ENCODE data around the gene MMP26.
"Not testable (repeated sequence)": the region's sequence is repeated elsewhere in the genome, so short reads cannot be mapped to it uniquely, and the experiment has no call there.

MMP26 gene

GRCh38 chr11:4713241-4713640 lies 8.7 kb downstream of the MMP26 start:
- TF ChIP-seq CTCF (IDR thresholded peaks at IDR 0.05; ENCODE audit: low read depth, low read length, missing control alignments): no peak
- DNase-seq (ENCODE audit: low read depth): no peak
- no peak overlapping the region for H3K4me3 ChIP-seq (ENCODE audit: low read depth, low read length)

- TF ChIP-seq CTCF (IDR thresholded peaks at IDR 0.05; ENCODE audit: low read depth, low read length, missing control alignments): no peak
- H3K4me3 ChIP-seq (ENCODE audit: low read depth, low read length): no peak overlapping the region
These were observed 9.7 kb downstream of the MMP26 start for GRCh38 chr11:4714300-4714699.

GRCh38 chr11:4722616-4723534 lies 18.3 kb downstream of the MMP26 start:
- H3K4me3 ChIP-seq (ENCODE audit: low read depth, low read length); DNase-seq (ENCODE audit: low read depth): not testable (repeated sequence)
- TF ChIP-seq CTCF (IDR thresholded peaks at IDR 0.05; ENCODE audit: low read depth, low read length, missing control alignments): peak; percentile 33

More at GRCh38 chr11:4714300-4714699, 9.7 kb downstream of the MMP26 start:
- DNase-seq (ENCODE audit: low read depth): no peak

- no peak for DNase-seq (ENCODE audit: low read depth)
- no peak for TF ChIP-seq CTCF (IDR thresholded peaks at IDR 0.05; ENCODE audit: low read depth, low read length, missing control alignments)
These were observed 22.6 kb downstream of the MMP26 start for GRCh38 chr11:4727171-4727570.

GRCh38 chr11:4740735-4741134 lies 36.2 kb downstream of the MMP26 start:
- no peak overlapping the region for H3K4me3 ChIP-seq (ENCODE audit: low read depth, low read length)
- no peak for TF ChIP-seq CTCF (IDR thresholded peaks at IDR 0.05; ENCODE audit: low read depth, low read length, missing control alignments)
- DNase-seq (ENCODE audit: low read depth): no peak

More at GRCh38 chr11:4727171-4727570, 22.6 kb downstream of the MMP26 start:
- no peak overlapping the region for H3K4me3 ChIP-seq (ENCODE audit: low read depth, low read length)

- DNase-seq (ENCODE audit: low read depth): no peak
- TF ChIP-seq CTCF (IDR thresholded peaks at IDR 0.05; ENCODE audit: low read depth, low read length, missing control alignments): no peak
- H3K4me3 ChIP-seq (ENCODE audit: low read depth, low read length): no peak overlapping the region
These were observed 43.9 kb downstream of the MMP26 start for GRCh38 chr11:4748438-4748837.

Data from GM12864 (cell line).